Esophagus squamous epithelium (tissue), 5 donors: ENCODE measurements around the gene LAMC3. TPM values are rescaled to one million over a fixed set of nuclear protein-coding genes. Genes with fewer than 3 reads are reported as not detected.

Experiments
- DNase-seq: peaks from one replicate; lab custom pipeline; 2025; lab: John Stamatoyannopoulos, UW
- H3K27ac ChIP-seq, 4 donors: fragments of 200-600 bp; sonication (generic); one replicate each; pipeline ENCODE4 v1.5.1; 2016 to 2019; ENCODE audit warnings: mild to moderate bottlenecking in 1 of 4
- H3K27me3 ChIP-seq, 4 donors: fragments of 200-600 bp; sonication (generic); 1 replicate in 3 of 4; 2 replicates in 1 of 4; pipeline versions ENCODE4 v1.5.1 to v1.6.0; 2017 to 2021; ENCODE audit warnings: antibody characterized with exemption in 1 of 4
- H3K36me3 ChIP-seq, 3 donors: fragments of 200-600 bp; sonication (generic); one replicate each; pipeline ENCODE4 v1.5.1; 2016 to 2019
- H3K4me1 ChIP-seq, 3 donors: fragments of 200-600 bp; sonication (generic); one replicate each; pipeline ENCODE4 v1.5.1; 2017 to 2019
- H3K4me3 ChIP-seq, 4 donors: fragments of 200-600 bp; sonication (generic); 1 replicate in 3 of 4; 2 replicates in 1 of 4; pipeline ENCODE4 v1.5.1; 2016 to 2019; ENCODE audit warnings: mild to moderate bottlenecking in 2 of 4, moderate library complexity in 1 of 4
- H3K9me3 ChIP-seq, 3 donors: fragments of 200-600 bp; sonication (generic); one replicate each; pipeline ENCODE4 v1.5.1; 2016 to 2019
- POLR2A ChIP-seq, 4 donors: fragments of 450-650 bp; IDR thresholded peaks; one replicate each; pipeline ENCODE4 v1.6.1; 2017; ENCODE audit warnings: antibody characterized with exemption in 4 of 4, mild to moderate bottlenecking in 4 of 4, moderate library complexity in 3 of 4
- WGBS, 2 donors: methylation state at CpG; one replicate each; pipeline ENCODE4 v1.1.5; 2018; 5-methylcytosine and 5-hydroxymethylcytosine counted together
- intact Hi-C: fragments of 100-400 bp; cut with DNase I; formaldehyde crosslinking; loops from one replicate; pipeline ENCODE4 v1.15.0; 2022
- total RNA-seq, 4 donors: library from RNA; depleted of rRNA; stranded (reverse); fragments of >200 nt; gene quantifications; one replicate each; pipeline ENCODE4 v1.1.0, GENCODE V29; 2016
- TF ChIP-seq, protein P1 (sequence below), 6 experiments: fragments of 450-650 bp in 4 of 6; fragments of 200-600 bp in 2 of 6; sonication (generic) in 2 of 6; IDR thresholded peaks; one replicate each; pipeline ENCODE4 v1.5.1; 2016 to 2019; ENCODE audit warnings: antibody characterized with exemption in 6 of 6, mild to moderate bottlenecking in 4 of 6, moderate library complexity in 4 of 6
- donor health status: DM: yes; HTN: yes; CAD: no.

The LAMC3 gene
- total RNA-seq, 4 donors from 2014 or later: 0.53 to 4.6 (median 2.7) TPM

DNA sequence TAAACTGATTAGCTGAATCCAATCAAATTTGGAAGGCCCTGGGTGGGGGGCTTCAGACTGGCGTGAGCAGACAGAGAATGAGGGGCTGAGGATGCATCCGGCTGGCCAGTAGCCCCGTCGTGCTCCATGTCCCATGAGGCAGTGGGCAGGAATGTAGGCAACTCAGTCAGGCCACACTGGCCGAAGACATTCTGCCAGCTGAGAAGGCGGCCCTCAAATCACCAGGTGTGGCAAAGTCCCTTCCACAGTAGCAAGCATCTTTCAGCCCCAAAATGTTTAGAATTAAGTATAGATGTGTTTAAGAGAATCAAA, 25.7 kb upstream of the LAMC3 start:
- Histone ChIP-seq H3K9me3 (no peaks in the 10 kb centered on the region), H3K27ac (no peak overlapping the region), H3K4me1 (no peaks in the 10 kb centered on the region), H3K27me3 (peaks cover 0 to 49% (median 0%) of the 10 kb centered on the region in 4 donors), H3K36me3 (no peaks in the 10 kb centered on the region), H3K4me3 (no peak overlapping the region)
- DNase-seq: no peak
- WGBS, 2 donors: 82 to 83% methylated on average over 5 to 6 of the region's 6 CpGs
- TF ChIP-seq POLR2A (IDR thresholded peaks at IDR 0.05): no peak
- TF ChIP-seq, protein P1, sequence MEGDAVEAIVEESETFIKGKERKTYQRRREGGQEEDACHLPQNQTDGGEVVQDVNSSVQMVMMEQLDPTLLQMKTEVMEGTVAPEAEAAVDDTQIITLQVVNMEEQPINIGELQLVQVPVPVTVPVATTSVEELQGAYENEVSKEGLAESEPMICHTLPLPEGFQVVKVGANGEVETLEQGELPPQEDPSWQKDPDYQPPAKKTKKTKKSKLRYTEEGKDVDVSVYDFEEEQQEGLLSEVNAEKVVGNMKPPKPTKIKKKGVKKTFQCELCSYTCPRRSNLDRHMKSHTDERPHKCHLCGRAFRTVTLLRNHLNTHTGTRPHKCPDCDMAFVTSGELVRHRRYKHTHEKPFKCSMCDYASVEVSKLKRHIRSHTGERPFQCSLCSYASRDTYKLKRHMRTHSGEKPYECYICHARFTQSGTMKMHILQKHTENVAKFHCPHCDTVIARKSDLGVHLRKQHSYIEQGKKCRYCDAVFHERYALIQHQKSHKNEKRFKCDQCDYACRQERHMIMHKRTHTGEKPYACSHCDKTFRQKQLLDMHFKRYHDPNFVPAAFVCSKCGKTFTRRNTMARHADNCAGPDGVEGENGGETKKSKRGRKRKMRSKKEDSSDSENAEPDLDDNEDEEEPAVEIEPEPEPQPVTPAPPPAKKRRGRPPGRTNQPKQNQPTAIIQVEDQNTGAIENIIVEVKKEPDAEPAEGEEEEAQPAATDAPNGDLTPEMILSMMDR (IDR thresholded peaks at IDR 0.05): no peak
- intact Hi-C loops: no loop called here

DNA sequence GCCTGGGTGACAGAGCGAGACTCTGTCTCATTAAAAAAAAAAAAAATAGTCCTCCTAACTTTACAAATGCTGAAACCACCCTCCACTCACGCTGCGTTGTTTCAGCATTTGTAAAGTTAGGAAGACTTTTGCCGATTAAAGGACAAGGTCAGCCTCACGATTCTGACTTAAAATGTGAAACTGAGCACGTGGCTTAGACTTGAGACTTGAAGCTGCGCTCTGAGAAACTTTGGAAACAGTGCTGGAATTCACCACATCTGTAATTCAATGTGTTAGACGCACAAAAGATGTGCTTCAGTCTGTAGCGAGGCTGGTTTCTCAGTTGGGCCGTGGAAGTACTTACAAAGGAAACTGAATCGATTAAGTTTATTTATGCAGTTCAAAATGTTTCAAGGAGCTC, 25.0 kb upstream of the LAMC3 start:
- intact Hi-C loops: no loop called here
- no peaks in the 10 kb centered on the region for H3K9me3 ChIP-seq
- H3K4me1 ChIP-seq: no peaks in the 10 kb centered on the region
- TF ChIP-seq, protein P1 (IDR thresholded peaks at IDR 0.05): no peak
- no peak for TF ChIP-seq POLR2A (IDR thresholded peaks at IDR 0.05)
- H3K27me3 ChIP-seq: peaks cover 0 to 55% (median 0%) of the 10 kb centered on the region in 4 donors
- no peak for DNase-seq
- 82% methylated on average over 11 of the region's 11 CpGs for WGBS, 2 donors
- no peaks in the 10 kb centered on the region for H3K36me3 ChIP-seq
- no peak overlapping the region for H3K27ac ChIP-seq
- no peak overlapping the region for H3K4me3 ChIP-seq

DNA sequence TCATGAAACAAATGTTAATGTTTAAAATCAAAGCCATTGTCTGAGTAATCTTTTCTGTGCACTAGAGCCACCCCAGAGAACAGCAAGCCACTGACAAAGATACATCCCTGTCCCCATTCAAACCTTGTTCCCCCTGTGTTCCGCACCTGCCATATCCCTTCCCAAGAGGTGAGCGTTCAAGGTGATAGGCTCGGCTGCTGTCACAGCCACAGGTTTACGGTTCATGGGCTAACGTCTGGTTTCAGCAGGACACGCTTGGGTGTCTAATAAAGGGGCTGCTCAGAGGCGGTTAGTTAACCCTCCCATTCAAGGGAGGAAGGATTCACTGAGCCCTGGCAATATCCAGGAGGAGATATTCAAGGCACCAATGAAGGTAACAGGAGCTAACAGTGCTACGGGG, 24.5 kb upstream of the LAMC3 start:
- Histone ChIP-seq H3K4me1 (no peaks in the 10 kb centered on the region), H3K9me3 (no peaks in the 10 kb centered on the region), H3K36me3 (no peaks in the 10 kb centered on the region), H3K27me3 (peaks cover 0 to 60% (median 0%) of the 10 kb centered on the region in 4 donors), H3K4me3 (no peak overlapping the region), H3K27ac (no peak overlapping the region)
- 78 to 81% methylated on average over 6 to 8 of the region's 8 CpGs for WGBS, 2 donors
- intact Hi-C loops: no loop called here
- DNase-seq: no peak
- TF ChIP-seq, protein P1 (IDR thresholded peaks at IDR 0.05): no peak
- TF ChIP-seq POLR2A (IDR thresholded peaks at IDR 0.05): no peak

DNA sequence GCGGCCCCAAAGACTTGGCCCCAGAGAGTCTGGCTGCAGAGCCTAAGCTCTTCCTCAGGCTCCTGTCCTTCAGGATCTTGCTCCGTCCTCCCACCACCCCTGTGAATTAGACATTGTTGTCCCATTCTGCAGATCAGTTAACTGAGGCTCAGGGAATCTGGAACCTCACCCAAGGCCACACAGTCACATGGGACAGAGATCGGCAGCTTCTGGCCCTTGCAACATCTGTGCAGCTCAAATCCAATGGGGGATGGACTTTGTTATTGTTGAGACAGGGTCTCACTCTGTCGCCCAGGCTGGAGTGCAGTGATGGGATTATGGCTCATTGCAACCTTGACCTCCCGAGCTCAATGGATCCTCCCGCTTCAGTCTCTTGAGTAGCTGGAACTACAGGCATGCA, 23.9 kb upstream of the LAMC3 start:
- Histone ChIP-seq H3K36me3 (no peaks in the 10 kb centered on the region), H3K4me1 (no peaks in the 10 kb centered on the region), H3K27me3 (peaks cover 0 to 60% (median 0%) of the 10 kb centered on the region in 4 donors), H3K4me3 (no peak overlapping the region), H3K9me3 (no peaks in the 10 kb centered on the region), H3K27ac (no peak overlapping the region)
- 53 to 68% methylated on average over 5 of the region's 6 CpGs for WGBS, 2 donors
- no peak for TF ChIP-seq POLR2A (IDR thresholded peaks at IDR 0.05)
- TF ChIP-seq, protein P1 (IDR thresholded peaks at IDR 0.05): no peak
- intact Hi-C loops: no loop called here
- no peak for DNase-seq

DNA sequence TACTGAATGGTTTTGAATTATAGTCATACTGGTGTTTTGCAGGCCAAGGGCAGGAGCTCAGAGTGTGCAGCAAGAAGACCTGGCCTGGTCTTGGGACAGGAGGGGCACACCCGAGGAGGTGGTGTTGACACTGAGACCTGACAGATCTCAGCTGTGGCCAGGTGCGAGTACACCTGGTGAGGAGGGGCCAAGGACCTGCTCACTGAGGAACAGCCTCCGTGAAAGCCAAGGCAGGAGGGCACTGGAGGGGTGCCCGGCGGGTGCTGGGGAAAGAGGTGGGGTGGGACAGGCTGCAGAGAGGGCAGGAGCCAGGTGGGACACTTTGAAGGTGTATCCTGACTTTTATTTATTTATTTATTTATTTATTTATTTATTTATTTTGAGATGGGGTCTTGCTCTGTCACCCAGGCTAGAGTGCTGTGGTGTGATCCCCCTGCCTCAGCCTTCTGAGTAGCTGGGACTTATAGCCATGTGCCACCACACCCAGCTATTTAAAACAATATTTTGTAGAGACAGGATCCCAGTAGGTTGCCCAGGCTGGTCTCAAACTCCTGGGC, 23.3 kb upstream of the LAMC3 start:
- H3K27me3 ChIP-seq: peaks cover 0 to 57% (median 0%) of the 10 kb centered on the region in 4 donors
- no peaks in the 10 kb centered on the region for H3K4me1 ChIP-seq
- 62 to 64% methylated on average over 5 of the region's 5 CpGs for WGBS, 2 donors
- H3K27ac ChIP-seq: no peak overlapping the region
- no peaks in the 10 kb centered on the region for H3K36me3 ChIP-seq
- TF ChIP-seq, protein P1 (IDR thresholded peaks at IDR 0.05): no peak
- no peak for TF ChIP-seq POLR2A (IDR thresholded peaks at IDR 0.05)
- H3K4me3 ChIP-seq: no peak overlapping the region
- H3K9me3 ChIP-seq: no peaks in the 10 kb centered on the region
- no peak for DNase-seq
- intact Hi-C loops: no loop called here
